HepG2 (cell line): ENCODE measurements around the gene SUMO1. TPM values are rescaled to one million over a fixed set of nuclear protein-coding genes. Genes with fewer than 3 reads are reported as not detected.

Experiments
- ARID5B ChIP-seq: IDR thresholded peaks from 2 replicates; pipeline ENCODE4 v1.4.0; 2020; ENCODE audit warnings: mild to moderate bottlenecking, missing genetic modification reagents
- EZH2 ChIP-seq: conservative IDR thresholded peaks from 2 replicates; pipeline ENCODE4 v1.6.1; 2012; ENCODE audit warnings: mild to moderate bottlenecking, low read depth, low read length, moderate library complexity
- FOXK2 ChIP-seq: fragments of 450-650 bp; IDR thresholded peaks from 2 replicates; pipeline ENCODE4 v1.6.1; 2016
- FUBP1 ChIP-seq: sonication (generic); formaldehyde crosslinking; IDR thresholded peaks from 2 replicates; pipeline ENCODE4 v1.5.1; 2020; ENCODE audit warnings: missing genetic modification reagents, mild to moderate bottlenecking, borderline replicate concordance
- MXI1 ChIP-seq: IDR thresholded peaks from 3 replicates; pipeline ENCODE4 v1.6.1; 2012; ENCODE audit warnings: low read depth, low read length, inconsistent platforms, borderline replicate concordance
- NFE2 ChIP-seq: sonication (generic); formaldehyde crosslinking; IDR thresholded peaks from 2 replicates; pipeline ENCODE4 v1.4.0; 2020; ENCODE audit warnings: missing genetic modification reagents
- RARG ChIP-seq: sonication (generic); formaldehyde crosslinking; IDR thresholded peaks from 2 replicates; pipeline ENCODE4 v1.4.0; 2020; ENCODE audit warnings: low read depth, mild to moderate bottlenecking, missing genetic modification reagents
- RNF2 ChIP-seq: fragments of 450-650 bp; conservative IDR thresholded peaks from 2 replicates; pipeline ENCODE4 v1.6.1; 2016; ENCODE audit warnings: low read depth
- SATB2 ChIP-seq: sonication (generic); formaldehyde crosslinking; IDR thresholded peaks from 2 replicates; pipeline ENCODE4 v1.5.0; 2020; ENCODE audit warnings: missing genetic modification reagents
- SCMH1 ChIP-seq: sonication (generic); formaldehyde crosslinking; IDR thresholded peaks from 2 replicates; pipeline ENCODE4 v1.9.0; 2021; ENCODE audit warnings: missing genetic modification reagents, mild to moderate bottlenecking, borderline replicate concordance
- ZFP1 ChIP-seq: IDR thresholded peaks from 2 replicates; pipeline ENCODE4 v1.6.1; 2016
- ZFP36 ChIP-seq: fragments of 150-350 bp; IDR thresholded peaks from 2 replicates; pipeline ENCODE4 v1.6.1; 2018; ENCODE audit warnings: borderline replicate concordance, low read length, low read depth; ENCODE audit not compliant: partially characterized antibody
- ZFP36L1 ChIP-seq: sonication (generic); formaldehyde crosslinking; IDR thresholded peaks from 2 replicates; pipeline ENCODE4 v1.8.0; 2022; ENCODE audit warnings: mild to moderate bottlenecking, missing genetic modification reagents, moderate library complexity
- ZNF121 ChIP-seq: sonication (generic); formaldehyde crosslinking; IDR thresholded peaks from 2 replicates; pipeline ENCODE4 v1.5.0; 2020; ENCODE audit warnings: mild to moderate bottlenecking, missing genetic modification reagents
- ZNF280D ChIP-seq: sonication (generic); formaldehyde crosslinking; IDR thresholded peaks from 2 replicates; pipeline ENCODE4 v1.5.1; 2020; ENCODE audit warnings: mild to moderate bottlenecking, missing genetic modification reagents
- ZNF337 ChIP-seq: sonication (generic); formaldehyde crosslinking; IDR thresholded peaks from 2 replicates; pipeline ENCODE4 v1.5.1; 2020; ENCODE audit warnings: missing genetic modification reagents, low read depth, mild to moderate bottlenecking, borderline replicate concordance
- ZNF552 ChIP-seq: sonication (generic); formaldehyde crosslinking; IDR thresholded peaks from 2 replicates; pipeline ENCODE4 v1.9.0; 2022; ENCODE audit warnings: missing genetic modification reagents, mild to moderate bottlenecking, borderline replicate concordance
- ZNF670 ChIP-seq: sonication (generic); formaldehyde crosslinking; IDR thresholded peaks from 2 replicates; pipeline ENCODE4 v1.8.0; 2022; ENCODE audit warnings: mild to moderate bottlenecking, missing genetic modification reagents, borderline replicate concordance
- ZNF782 ChIP-seq: sonication (generic); formaldehyde crosslinking; IDR thresholded peaks from 2 replicates; pipeline ENCODE4 v1.4.0; 2020; ENCODE audit warnings: missing genetic modification reagents, mild to moderate bottlenecking, borderline replicate concordance
- ZNF841 ChIP-seq: sonication (generic); formaldehyde crosslinking; IDR thresholded peaks from 2 replicates; pipeline ENCODE4 v1.8.1; 2023; ENCODE audit warnings: missing genetic modification reagents, borderline replicate concordance
- polyA plus RNA-seq, 8 experiments: library from polyadenylated mRNA; depleted of rRNA in 3 of 8; stranded (reverse) in 7 of 8; unstranded in 1 of 8; fragments of >200 nt; fragmentation: Illumina TruSeq in 4 of 8; extraction: Trizol in 4 of 8; gene quantifications; 2 replicates each; pipeline versions ENCODE4 v1.2.1 to v1.2.3, GENCODE V29; 2011 to 2016; ENCODE audit warnings: low read depth in 4 of 8, missing spikeins in 1 of 8, mixed read lengths in 1 of 8; ENCODE audit not compliant: insufficient read depth in 1 of 8
- total RNA-seq, 5 experiments: library from RNA; depleted of rRNA; stranded (reverse); fragments of >200 nt; fragmentation: Illumina TruSeq; extraction: Trizol; gene quantifications; 2 replicates each; pipeline ENCODE4 v1.2.3, GENCODE V29; 2016; ENCODE audit warnings: low read depth in 1 of 5

Gene SUMO1
- total and polyA plus RNA-seq, 2 of the 13 experiments (the other 11 are each of a cell fraction or from before 2014, with no cell fraction given), result 101 to 173 TPM

GRCh38 chr2:202265467-202266277 is 27.3 kb upstream of the SUMO1 start, which contains the start of gene NOP58 (continued):
- TF ChIP-seq ARID5B (CRISPR knock-in tag), result peak; percentile 46; the same call in 1 of the 2 replicates
- TF ChIP-seq EZH2, result no peak
- peak; percentile 81; the same call in 1 of the 2 replicates for TF ChIP-seq ZNF782
- TF ChIP-seq ZNF121 (CRISPR knock-in tag), result no peak
- TF ChIP-seq ZFP36L1, result no peak; the same call in none of the 2 replicates
- peak; percentile 55; the same call in 1 of the 2 replicates for TF ChIP-seq ZNF337 (CRISPR knock-in tag)
- no peak; the same call in 1 of the 2 replicates for TF ChIP-seq FOXK2
- no peak for TF ChIP-seq SCMH1 (CRISPR knock-in tag)
- TF ChIP-seq ZNF670, result peak; percentile 95
- TF ChIP-seq RNF2, result peak; percentile 88; the same call in 1 of the 2 replicates
- TF ChIP-seq NFE2, result 0 out of 2 replicates have a peak, but pooled peaks have one; percentile 49
- TF ChIP-seq RARG (CRISPR knock-in tag), result 0 out of 2 replicates have a peak, but pooled peaks have one; percentile 49
- peak; percentile 94 for TF ChIP-seq ZNF280D (CRISPR knock-in tag)
- no peak for TF ChIP-seq ZFP1 (CRISPR knock-in tag)
- no peak for TF ChIP-seq ZNF841 (CRISPR knock-in tag)
- no peak; the same call in 1 of the 2 replicates for TF ChIP-seq FUBP1 (CRISPR knock-in tag)
- no peak for TF ChIP-seq ZNF552 (CRISPR knock-in tag)
- TF ChIP-seq MXI1, result peak; percentile 89
- TF ChIP-seq SATB2 (CRISPR knock-in tag), result peak; percentile 80; the same call in 1 of the 2 replicates
- TF ChIP-seq ZFP36, result no peak
